Measurements from ENCODE around the gene LRP2. TPM values are rescaled to one million over a fixed set of nuclear protein-coding genes. Genes with fewer than 3 reads are reported as not detected.

Gene LRP2
- total and polyA plus RNA-seq, 7 donors, result 1.9 TPM; not detected in 6

DNA sequence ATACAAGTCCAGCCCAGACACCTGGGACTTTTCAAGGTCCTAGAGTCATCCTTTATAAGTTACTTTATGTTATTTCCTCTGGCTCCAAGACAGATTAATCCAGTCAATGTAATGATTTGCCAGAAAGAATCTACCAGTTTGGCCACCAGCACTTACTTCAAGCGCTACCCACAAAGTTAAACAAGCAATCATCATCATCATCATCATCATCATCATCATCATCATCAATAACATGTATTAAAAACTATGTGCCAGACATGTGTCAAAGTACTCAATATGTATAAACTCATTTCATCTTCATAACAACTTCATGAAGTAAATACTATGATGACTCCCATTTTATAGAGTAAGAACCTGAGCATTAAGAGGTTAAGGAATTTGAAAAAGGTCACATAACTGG is 64.3 kb downstream of the LRP2 start:
- no peak for DNase-seq
- intact Hi-C loops (cut with DNase I), result no loop called here
- no peaks in the 10 kb centered on the region for H3K27me3 ChIP-seq
- H3K9me3 ChIP-seq, result no peaks in the 10 kb centered on the region
- no peaks in the 10 kb centered on the region for H3K4me1 ChIP-seq
- no peak overlapping the region for H3K27ac ChIP-seq
- no peak for TF ChIP-seq POLR2AphosphoS5 (IDR thresholded peaks at IDR 0.05)
- H3K4me3 ChIP-seq, result no peak overlapping the region
- 94 to 98% methylated on average over 1 of the region's 1 CpG for WGBS, 2 donors
- no peaks in the 10 kb centered on the region for H3K36me3 ChIP-seq

DNA sequence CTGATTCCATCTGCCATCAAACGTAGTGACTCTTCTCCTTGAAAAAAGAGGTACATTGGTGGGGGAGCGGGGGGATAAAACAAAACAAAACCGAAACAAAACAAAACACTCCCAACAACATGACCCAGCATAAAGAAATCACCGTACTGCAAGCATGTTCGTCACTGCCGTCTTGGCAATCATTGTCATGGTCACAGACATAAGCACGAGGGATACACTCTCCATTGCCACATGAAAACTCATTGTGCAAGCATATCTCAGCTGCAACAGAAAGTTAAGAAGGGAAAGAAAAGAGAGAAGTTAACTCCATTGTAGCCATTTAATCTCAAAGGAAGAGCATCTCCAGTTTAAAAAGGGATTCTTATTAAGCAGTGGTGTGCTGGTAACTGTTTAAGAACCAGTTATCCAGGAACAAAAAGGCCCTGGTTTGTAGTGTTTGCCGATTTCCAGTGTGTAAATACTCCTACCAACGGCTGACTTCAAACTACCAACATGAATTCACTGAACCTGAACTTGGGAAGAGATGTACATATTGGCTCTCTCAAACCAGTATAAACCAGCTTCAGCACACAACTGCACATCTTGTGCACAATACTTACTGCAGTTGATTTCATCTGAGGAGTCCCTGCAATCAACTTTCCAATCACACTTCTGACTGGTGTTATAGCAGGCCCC is 68.2 kb downstream of the LRP2 start:
- DNase-seq, result no peak
- no peak for TF ChIP-seq EP300 (IDR thresholded peaks at IDR 0.05)

DNA sequence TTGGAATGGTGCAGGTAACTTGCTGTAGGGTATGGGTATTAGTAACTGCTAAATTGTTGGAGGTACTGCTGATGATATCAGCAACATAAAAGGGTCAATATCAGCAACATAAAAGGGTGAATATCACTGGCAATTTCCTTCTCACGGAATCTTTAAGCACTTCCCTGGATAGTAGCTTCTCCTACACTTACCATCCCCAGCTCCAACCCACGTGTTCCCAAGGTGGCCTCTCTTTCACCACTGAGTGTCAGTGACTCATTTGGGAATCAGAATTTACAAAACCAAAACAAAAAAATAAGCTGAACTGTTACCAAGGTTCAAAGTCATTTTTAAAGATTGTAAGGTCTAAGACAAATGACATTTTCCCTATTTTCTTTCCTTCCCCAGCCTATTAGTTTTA is 70.8 kb downstream of the LRP2 start:
- DNase-seq, result no peak
- TF ChIP-seq POLR2A (IDR thresholded peaks at IDR 0.05), result no peak
- TF ChIP-seq, protein P1, sequence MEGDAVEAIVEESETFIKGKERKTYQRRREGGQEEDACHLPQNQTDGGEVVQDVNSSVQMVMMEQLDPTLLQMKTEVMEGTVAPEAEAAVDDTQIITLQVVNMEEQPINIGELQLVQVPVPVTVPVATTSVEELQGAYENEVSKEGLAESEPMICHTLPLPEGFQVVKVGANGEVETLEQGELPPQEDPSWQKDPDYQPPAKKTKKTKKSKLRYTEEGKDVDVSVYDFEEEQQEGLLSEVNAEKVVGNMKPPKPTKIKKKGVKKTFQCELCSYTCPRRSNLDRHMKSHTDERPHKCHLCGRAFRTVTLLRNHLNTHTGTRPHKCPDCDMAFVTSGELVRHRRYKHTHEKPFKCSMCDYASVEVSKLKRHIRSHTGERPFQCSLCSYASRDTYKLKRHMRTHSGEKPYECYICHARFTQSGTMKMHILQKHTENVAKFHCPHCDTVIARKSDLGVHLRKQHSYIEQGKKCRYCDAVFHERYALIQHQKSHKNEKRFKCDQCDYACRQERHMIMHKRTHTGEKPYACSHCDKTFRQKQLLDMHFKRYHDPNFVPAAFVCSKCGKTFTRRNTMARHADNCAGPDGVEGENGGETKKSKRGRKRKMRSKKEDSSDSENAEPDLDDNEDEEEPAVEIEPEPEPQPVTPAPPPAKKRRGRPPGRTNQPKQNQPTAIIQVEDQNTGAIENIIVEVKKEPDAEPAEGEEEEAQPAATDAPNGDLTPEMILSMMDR (IDR thresholded peaks at IDR 0.05), result no peak
- TF ChIP-seq POLR2AphosphoS5 (IDR thresholded peaks at IDR 0.05), result no peak
- no peak for TF ChIP-seq EP300 (IDR thresholded peaks at IDR 0.05)
- intact Hi-C loops (cut with DNase I), result no loop called here
- H3K9me3 ChIP-seq, result no peaks in the 10 kb centered on the region
- H3K4me1 ChIP-seq, result no peaks in the 10 kb centered on the region
- no peak overlapping the region for H3K27ac ChIP-seq
- H3K4me3 ChIP-seq, result no peak overlapping the region
- 21 to 51% methylated on average over 2 of the region's 2 CpGs for WGBS, 2 donors
- no peaks in the 10 kb centered on the region for H3K36me3 ChIP-seq
- H3K27me3 ChIP-seq, result no peaks in the 10 kb centered on the region

More for the DNA sequence above, 68.2 kb downstream of the LRP2 start:
- Histone ChIP-seq H3K36me3 (no peaks in the 10 kb centered on the region), H3K9me3 (no peaks in the 10 kb centered on the region), H3K4me1 (no peaks in the 10 kb centered on the region), H3K27me3 (no peaks in the 10 kb centered on the region), H3K27ac (no peak overlapping the region), H3K4me3 (no peak overlapping the region)
- WGBS, 2 donors, result 73 to 78% methylated on average over 9 of the region's 9 CpGs
- intact Hi-C loops (cut with DNase I), result no loop called here

DNA sequence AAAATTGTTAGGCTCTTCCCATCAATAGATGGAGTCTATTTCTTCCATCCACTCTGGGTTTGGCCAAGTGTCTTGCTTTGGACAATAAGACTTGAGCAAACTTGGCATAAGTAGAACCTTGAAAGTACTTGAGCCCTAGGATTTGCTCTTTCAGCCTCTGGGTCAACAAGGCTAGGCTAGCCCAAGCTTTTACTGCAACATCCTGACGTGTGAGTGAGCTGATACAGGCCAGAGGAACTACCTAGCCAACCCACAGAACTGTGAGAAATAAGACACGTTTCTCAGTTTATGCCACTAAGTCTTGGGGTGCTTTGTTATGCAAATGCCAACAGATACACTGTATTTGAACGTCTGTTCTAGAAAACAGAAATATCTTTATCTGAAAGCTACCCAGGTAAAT is 71.9 kb downstream of the LRP2 start:
- H3K27me3 ChIP-seq, result no peaks in the 10 kb centered on the region
- DNase-seq, result no peak
- intact Hi-C loops (cut with DNase I), result no loop called here
- H3K4me3 ChIP-seq, result no peak overlapping the region
- H3K27ac ChIP-seq, result no peak overlapping the region
- no peaks in the 10 kb centered on the region for H3K4me1 ChIP-seq
- TF ChIP-seq POLR2A (IDR thresholded peaks at IDR 0.05), result no peak
- TF ChIP-seq POLR2AphosphoS5 (IDR thresholded peaks at IDR 0.05), result no peak
- TF ChIP-seq, protein P1 (IDR thresholded peaks at IDR 0.05), result no peak
- no peak for TF ChIP-seq EP300 (IDR thresholded peaks at IDR 0.05)
- no peaks in the 10 kb centered on the region for H3K9me3 ChIP-seq
- no peaks in the 10 kb centered on the region for H3K36me3 ChIP-seq
- 59 to 67% methylated on average over 3 of the region's 3 CpGs for WGBS, 2 donors

DNA sequence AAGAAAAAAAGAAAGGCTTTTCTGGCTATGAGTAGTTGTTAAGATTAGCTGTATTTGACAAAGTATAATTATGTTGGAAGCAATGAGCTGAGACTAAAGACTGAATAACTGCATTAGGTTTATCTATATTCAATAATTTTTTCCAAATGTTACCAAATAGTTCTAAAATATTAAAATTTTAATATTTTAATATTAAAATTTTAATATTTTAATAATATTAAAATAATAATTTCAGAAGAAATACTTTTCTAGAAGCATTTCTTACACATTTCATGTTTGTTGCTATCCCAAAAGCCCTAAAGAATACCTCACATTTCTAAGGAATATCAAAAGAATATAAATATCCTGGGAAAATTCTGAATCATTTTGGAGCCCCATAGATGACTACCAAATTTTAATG is 74.7 kb downstream of the LRP2 start:
- no peak overlapping the region for H3K27ac ChIP-seq
- H3K4me1 ChIP-seq, result no peaks in the 10 kb centered on the region
- intact Hi-C loops (cut with DNase I), result no loop called here
- TF ChIP-seq, protein P1 (IDR thresholded peaks at IDR 0.05), result no peak
- no peak for TF ChIP-seq EP300 (IDR thresholded peaks at IDR 0.05)
- no peak for TF ChIP-seq POLR2A (IDR thresholded peaks at IDR 0.05)
- no peak for TF ChIP-seq POLR2AphosphoS5 (IDR thresholded peaks at IDR 0.05)
- no peak overlapping the region for H3K4me3 ChIP-seq
- no peaks in the 10 kb centered on the region for H3K27me3 ChIP-seq
- no peak for DNase-seq
- H3K36me3 ChIP-seq, result no peaks in the 10 kb centered on the region
- H3K9me3 ChIP-seq, result no peaks in the 10 kb centered on the region

DNA sequence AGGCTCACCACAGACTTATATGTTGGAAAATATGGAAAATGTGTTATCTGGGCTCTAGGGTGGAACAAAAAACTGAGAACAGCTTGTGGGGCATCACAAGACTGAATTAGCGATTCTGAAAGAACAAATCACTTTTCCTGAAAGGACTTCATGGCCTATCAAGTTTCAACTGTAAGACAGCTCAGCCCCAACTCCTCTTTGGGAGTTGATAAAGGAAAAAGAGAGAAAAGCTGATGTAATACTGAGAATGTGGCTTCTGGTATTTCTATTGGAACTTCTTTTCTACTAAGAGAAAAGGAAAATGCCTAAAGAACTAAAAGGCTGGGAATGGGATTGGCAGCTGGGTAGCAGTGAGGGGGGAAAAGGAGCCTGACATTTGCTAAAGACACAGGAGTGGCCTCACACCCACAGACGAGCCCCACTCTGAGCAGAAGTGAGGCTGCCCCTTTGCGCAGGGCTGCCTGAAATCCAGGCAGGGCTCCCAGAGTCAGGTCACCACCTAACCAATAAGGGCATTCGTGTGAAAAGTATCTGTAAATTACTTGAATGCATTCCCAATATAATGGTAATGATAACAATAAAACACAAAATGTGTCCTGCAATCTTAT is 75.6 kb downstream of the LRP2 start:
- no peak for TF ChIP-seq POLR2AphosphoS5 (IDR thresholded peaks at IDR 0.05)
- TF ChIP-seq POLR2A (IDR thresholded peaks at IDR 0.05), result no peak
- TF ChIP-seq, protein P1 (IDR thresholded peaks at IDR 0.05), result no peak
- 79 to 81% methylated on average over 4 of the region's 4 CpGs for WGBS, 2 donors
- H3K27me3 ChIP-seq, result no peaks in the 10 kb centered on the region
- no peaks in the 10 kb centered on the region for H3K9me3 ChIP-seq
- no peaks in the 10 kb centered on the region for H3K36me3 ChIP-seq
- DNase-seq, result no peak
- H3K4me1 ChIP-seq, result no peaks in the 10 kb centered on the region
- intact Hi-C loops (cut with DNase I), result no loop called here
- H3K4me3 ChIP-seq, result no peak overlapping the region
- no peak overlapping the region for H3K27ac ChIP-seq
